Measurements from ENCODE around the gene CPSF4. TPM values are rescaled to one million over a fixed set of nuclear protein-coding genes. Genes with fewer than 3 reads are reported as not detected.
"Not testable (repeated sequence)": the region's sequence is repeated elsewhere in the genome, so short reads cannot be mapped to it uniquely, and the experiment has no call there.

The CPSF4 gene
- total RNA-seq, 1 donor from 2014 or later, result 14.4 TPM

DNA sequence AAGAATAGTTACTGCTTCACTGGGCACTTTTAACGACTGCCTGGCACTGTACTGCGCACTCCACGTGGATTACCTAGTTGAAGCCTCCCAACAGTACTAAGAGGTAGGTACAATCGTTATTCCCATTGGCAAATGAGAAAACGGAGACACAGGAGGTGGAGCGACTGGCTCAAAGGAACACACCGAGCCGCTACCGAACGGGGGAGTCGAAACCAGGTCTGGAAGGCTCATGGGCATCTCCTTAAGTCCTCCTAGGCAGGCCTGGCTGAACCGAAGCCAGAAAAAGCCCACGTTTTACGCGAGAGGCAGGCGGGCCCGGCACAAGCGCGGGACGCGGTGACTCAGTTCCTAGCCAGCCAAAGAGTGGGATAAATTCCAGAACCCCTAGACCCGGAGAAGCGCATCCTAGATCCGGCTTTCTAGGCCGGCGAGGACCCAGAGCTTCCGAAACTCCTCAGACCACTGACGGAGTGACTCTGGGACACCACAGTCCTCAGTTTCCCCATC lies 30.8 kb upstream of the CPSF4 start:
- DNase-seq (ENCODE audit: low spot score), result no peak
- ATAC-seq, result peak; percentile 51

- DNase-seq (ENCODE audit: low spot score), result peak; percentile 94
- ATAC-seq, result peak; percentile 93
Observed at GRCh38 chr7:99408379-99409191, 30.2 kb upstream of the CPSF4 start, which contains the start of the genes BUD31 and PDAP1. Gene BUD31, plus strand, starts transcription at chr7:99408969. Its CDS starts 2,124 bp downstream, at chr7:99411093. Gene PDAP1, minus strand, starts transcription at chr7:99408597. Its CDS starts 49 bp downstream, at chr7:99408548.

DNA sequence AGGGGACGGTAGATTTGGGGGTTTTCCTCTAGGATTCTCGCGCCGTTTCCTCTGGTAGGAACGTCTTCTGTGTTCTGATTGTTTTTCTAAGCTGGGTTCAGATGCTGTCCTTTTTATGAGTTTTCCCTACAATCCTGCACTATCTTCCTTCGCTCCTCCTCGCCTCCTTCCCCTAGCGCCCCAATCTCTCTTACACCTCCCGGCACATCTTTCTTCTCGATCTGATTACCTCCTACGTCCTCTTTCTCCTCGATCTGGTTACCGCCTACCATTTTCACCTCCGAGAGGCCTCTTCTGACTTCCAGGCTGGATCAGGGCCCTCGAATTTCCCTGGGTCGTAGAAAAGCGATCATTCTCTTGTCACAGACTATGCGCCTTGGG lies 29.6 kb upstream of the CPSF4 start:
- ATAC-seq, result no peak
- no peak for DNase-seq (ENCODE audit: low spot score)

DNA sequence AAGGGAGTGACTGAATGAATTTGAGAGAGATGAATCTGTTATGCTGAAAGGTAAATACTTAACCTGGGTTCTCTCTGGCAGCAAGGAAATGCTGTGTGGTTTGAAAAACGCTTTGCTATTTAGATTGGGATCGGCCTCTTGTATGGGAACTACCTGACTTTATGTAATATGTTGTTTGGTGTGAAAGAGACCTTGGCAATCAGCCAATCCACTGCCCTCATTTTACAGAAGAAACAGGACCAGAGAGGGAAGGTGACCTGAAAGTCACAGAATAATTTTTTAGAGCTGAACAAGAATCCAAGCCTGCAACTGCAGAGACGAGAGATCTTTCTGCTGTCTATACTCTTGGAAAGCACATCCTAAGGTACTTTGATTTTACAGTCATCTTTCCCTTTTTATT lies 28.9 kb upstream of the CPSF4 start:
- no peak for ATAC-seq

GRCh38 chr7:99410635-99411034 lies 28.1 kb upstream of the CPSF4 start:
- DNase-seq (ENCODE audit: low spot score) (no peak), ATAC-seq (no peak)

More for the DNA sequence above, 28.9 kb upstream of the CPSF4 start:
- no peak for DNase-seq (ENCODE audit: low spot score)

DNA sequence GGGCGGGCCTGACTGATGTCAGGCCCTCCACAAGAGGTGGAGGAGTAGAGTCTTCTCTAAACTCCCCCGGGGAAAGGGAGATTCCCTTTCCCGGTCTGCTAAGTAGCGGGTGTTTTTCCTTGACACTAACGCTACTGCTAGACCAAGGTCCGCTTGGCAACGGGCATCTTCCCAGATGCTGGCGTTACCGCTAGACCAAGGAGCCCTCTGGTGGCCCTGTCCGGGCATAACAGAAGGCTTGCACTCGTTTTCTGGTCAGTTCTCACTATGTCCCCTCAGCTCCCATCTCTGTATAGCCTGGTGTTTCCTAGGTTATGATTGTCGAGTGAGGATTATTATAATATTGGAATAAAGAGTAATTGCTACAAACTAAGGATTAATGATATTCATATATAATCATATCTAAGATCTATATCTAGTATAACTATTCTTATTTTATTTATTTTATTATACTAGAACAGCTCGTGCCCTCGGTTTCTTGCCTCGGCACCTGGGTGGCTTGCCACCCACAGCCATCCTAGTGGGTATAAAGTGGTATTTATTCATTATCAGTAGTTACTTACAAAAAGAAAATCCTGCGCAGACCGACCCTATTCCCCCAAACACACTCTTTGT lies 23.1 kb upstream of the CPSF4 start:
- DNase-seq (ENCODE audit: low spot score), result peak; percentile 82
- ATAC-seq, result not testable (repeated sequence)

GRCh38 chr7:99418260-99418659 lies 20.5 kb upstream of the CPSF4 start:
- ATAC-seq (peak; percentile 2), DNase-seq (ENCODE audit: low spot score) (no peak)

- DNase-seq (ENCODE audit: low spot score), result peak; percentile 72
- ATAC-seq, result peak; percentile 88
Observed at GRCh38 chr7:99419323-99420021, 19.3 kb upstream of the CPSF4 start.

GRCh38 chr7:99420213-99420612 lies 18.5 kb upstream of the CPSF4 start:
- ATAC-seq (no peak), DNase-seq (ENCODE audit: low spot score) (no peak)

DNA sequence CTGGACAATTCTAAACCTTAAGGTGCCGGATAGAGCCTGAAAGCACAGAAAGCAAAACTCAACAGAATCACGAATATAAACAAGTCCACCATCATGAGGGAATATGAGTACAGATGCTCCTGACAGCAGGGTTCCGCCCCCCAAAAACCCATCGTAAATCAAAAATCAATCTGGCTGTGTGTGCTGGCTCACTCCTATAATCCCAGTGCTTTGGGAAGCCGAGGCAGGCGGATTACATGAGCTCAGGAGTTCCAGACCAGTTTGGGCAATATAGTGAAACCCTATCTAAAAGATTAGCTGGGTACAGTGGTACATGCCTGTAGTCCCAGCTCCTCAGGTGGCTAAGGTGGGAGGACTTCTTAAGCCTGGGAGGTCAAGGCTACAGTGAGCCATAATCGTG lies 17.8 kb upstream of the CPSF4 start:
- no peak for DNase-seq (ENCODE audit: low spot score)
- ATAC-seq, result no peak

DNA sequence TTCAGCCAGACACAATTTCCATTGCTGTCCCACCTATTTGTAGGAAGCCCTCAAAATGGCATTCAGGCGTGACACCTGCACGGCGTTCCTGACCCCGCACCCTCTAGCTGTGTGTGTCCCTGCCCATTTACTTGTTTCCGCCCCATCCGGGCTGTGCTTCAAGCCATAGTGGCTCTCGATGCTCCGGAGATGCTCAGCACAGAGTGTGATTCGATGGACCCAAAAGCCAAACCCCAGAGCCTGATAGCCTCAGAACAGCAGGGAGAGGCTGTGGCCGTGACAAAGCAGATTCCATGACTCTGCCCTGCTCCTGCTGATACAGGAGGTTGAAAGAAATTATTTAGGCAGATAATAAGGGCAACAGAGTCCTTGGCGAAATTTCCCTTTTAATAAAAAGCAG lies 16.6 kb upstream of the CPSF4 start:
- no peak for DNase-seq (ENCODE audit: low spot score)
- ATAC-seq, result no peak

DNA sequence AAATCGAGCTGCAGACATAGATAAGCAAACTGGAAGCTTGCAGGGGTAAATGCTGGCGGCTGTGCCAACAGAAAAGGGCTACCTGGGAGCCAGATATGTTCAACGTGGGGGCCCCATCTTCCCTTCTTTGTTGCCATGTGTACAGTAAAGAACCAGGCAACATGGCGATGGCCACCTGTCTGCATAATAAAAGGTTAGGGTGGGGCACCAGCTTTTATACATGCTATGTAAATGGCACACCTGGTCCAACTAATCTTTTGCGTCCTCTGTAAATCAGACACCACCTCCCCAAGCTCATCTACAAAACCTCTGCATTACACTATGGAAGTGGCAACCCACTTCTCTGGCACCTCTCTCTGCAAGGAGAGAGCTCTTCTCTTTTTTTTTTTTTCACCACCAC lies 16.1 kb upstream of the CPSF4 start:
- DNase-seq (ENCODE audit: low spot score) (no peak), ATAC-seq (no peak)

GRCh38 chr7:99424932-99425730 lies 13.6 kb upstream of the CPSF4 start:
- DNase-seq (ENCODE audit: low spot score) (no peak), ATAC-seq (no peak)

- ATAC-seq (no peak), DNase-seq (ENCODE audit: low spot score) (no peak)
Observed at GRCh38 chr7:99428972-99429566, 9.7 kb upstream of the CPSF4 start.

DNA sequence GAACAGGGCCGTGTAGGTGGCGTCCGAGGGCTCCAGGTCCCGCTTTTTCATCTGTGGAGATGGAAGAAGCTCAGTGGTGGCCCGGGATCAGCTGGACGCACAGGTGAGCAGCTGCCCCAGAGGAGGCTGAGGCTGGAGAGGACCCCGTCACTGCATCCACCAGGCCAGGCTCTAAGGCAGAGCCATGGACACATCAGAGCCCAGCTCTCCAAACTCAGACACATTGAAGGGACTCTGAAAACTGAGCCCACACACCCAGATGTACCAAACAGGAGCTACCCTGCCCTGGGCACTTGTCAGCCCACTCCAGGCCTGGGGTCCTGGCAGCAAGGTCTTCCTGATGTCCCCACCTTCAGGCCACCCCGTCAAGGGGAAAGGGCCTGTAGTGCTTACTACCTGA lies 9.0 kb upstream of the CPSF4 start:
- DNase-seq (ENCODE audit: low spot score) (no peak), ATAC-seq (no peak)

DNA sequence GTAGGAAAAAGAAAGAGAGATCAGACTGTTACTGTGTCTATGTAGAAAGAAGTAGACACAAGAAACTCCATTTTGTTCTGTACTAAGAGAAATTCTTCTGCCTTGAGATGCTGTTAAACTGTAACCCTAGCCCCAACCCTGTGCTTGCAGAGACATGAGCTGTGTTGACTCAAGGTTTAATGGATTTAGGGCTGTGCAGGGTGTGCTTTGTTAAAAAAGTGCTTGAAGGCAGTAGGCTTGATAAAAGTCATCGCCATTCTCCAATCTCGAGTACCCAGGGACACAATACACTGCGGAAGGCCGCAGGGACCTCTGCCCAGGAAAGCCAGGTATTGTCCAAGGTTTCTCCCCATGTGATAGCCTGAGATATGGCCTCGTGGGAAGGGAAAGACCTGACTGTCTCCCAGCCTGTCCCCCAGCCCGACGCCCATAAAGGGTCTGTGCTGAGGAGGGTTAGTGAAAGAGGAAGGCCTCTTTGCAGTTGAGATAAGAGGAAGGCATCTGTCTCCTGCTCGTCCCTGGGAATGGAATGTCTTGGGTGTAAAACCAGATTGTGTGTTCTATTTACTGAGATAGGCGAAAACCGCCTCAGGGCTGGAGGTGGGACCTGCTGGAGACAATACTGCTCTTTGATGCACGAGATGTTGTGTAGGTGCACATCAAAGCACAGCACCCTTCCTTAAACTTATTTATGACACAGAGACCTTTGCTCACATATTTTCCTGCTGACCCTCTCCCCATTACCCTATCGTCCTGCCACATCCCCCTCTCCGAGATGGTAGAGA lies 6.8 kb upstream of the CPSF4 start:
- not testable (repeated sequence) for DNase-seq (ENCODE audit: low spot score); ATAC-seq

DNA sequence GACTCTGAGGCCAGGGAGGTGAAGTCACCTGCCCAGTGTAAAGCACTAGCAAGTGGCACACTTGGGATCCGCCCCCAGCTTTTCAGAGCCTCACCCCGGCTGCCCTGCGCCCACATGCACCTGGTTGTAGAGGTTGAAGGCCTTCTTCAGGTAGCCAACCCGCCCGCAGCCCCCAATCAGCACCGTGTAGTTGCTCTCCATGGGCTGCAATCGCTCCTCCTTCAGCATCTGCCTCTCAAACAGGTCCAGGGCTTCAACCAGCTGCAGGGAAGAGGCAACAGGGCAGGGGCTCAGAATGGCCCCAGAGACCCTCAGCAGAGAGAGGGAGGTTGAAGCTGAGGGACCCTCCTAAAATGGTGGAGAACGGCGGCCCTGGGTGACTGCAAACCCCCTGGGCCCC lies 5.6 kb upstream of the CPSF4 start:
- DNase-seq (ENCODE audit: low spot score) (no peak), ATAC-seq (no peak)

DNA sequence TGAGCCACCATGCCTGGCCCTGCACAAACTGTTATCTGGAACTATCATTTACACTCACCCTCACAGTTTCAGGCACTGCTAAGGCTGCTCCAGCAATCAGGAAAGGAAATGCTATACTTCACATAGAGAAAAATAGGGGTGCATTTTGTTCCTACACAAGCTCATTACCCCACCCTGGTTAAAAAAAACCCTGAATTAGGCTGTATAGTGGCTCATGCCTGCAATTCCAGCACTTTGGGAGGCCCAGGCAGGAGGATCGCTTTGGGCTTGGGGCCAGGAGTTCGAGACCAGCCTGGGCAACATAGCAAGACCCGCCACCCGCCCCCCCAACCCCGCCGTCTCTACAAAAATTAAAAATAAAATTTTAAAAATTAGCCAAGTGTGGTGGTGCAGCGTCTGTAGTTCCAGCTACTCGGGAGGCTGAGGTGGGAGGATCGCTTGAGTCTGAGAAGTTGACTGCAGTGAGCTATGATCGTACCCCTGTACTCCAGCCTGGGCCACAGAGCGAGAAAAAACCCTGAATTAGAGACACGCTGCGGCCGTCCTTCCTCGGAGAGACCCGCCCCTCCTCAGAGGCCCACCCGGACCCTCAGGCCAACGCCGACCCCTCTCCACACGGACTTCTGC lies 684 bp upstream of the CPSF4 start:
- ATAC-seq (peak; percentile 33), DNase-seq (ENCODE audit: low spot score) (no peak)

DNA sequence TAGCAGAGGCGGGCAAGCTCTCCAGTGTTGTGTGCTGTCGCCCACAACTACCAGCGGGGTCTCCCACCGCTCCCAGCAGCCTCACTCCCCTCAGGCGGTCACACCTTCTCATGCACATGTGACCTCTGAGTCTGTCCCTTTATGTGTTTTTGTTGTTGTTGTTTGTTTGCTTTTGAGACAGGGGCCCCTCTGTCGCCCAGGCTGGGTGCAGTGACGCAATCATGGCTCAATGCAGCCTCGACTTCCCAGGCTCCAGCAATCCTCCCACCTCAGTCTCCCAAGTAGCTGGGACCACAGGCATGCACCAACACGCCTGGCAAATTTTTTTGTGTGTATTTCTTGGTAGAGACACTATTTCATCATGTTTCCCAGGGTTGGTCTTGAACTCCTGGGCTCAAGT lies 1.5 kb downstream of the CPSF4 start:
- no peak for DNase-seq (ENCODE audit: low spot score)
- no peak for ATAC-seq
